Measurements from ENCODE around the gene KCNN3.

The KCNN3 gene

DNA sequence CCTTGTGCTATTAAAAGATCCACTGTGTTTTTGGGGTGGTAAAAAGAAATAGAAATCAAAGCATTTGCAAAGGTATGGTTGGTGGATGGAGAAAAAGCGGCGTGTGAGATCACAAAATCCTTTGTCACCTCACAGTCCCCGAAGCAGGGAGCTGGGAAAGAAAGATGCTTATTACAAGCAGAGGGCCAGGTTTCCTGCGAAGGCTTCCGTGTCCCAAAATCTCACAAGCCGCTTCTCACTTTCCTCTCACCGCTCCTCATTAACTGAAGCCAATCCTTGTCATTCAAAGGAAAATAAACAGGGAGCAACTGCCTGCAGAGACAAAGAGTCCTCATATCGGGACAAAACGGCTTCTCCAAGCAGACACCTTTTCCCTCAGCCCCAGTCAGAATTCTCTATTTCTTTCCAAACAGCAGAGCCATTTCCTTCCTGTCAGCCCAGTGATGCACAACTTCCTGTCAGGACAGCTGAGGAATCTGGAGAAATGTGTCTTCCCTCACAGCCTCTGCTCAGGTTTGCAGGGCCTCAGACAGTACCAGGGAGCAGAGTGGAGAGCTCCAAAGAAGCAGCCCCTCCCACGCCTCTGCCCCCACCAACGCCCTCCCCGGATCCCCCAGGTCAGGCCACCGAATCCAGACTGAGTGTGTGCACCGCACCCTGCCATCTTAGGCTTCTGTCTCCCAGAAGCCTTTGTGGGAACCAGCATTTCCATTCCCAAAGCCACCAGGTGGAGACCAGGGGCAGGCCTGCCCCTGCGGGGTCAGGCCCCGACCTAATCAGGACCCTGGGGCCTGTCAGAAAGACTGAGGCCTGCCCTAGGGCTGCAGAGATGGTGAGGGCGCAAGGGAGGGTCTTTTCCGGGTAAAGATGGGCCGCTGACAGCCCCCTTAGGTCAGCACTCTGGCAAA, 29.6 kb downstream of the KCNN3 start:
- DNase-seq: peak; percentile 45

DNA sequence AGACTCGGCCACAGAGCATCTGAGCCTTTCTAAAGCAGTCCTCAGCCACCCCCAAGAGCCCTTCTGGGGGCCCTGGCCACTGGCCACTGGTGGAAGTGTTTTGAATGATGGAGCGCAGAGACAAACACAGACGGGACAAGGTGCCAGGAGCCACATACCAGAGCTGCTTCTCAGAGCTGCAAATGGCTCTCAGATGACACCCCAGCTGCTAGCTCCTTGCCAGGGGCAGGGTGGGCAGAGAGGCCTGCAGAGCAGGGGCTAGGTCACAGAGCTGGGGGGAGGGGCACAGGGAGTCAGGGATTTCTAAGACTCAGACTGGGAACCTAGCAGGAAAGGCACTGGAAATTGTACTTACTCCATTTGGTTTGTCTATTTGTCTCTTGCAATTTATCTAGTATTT, 30.4 kb downstream of the KCNN3 start:
- DNase-seq: peak; percentile 61

DNA sequence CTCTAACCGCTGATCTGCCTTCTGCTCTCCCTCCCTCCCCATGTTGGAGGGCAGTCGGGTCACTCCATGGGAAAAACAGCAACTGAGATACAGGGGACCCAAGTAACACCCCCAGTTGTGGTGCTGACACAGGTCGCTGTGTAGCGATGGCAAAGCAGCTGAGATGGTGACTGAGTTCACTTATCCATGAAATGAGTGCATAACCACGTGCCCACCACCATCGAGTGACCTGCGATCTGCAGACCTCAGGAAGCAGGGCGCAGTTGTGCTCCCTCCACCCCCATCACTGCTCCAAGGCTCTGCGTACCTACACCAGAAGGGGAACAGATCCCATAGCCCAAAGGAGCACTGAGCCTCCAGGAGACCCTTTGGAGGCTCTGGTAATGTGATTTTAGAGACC, 31.1 kb downstream of the KCNN3 start:
- no peak for DNase-seq

DNA sequence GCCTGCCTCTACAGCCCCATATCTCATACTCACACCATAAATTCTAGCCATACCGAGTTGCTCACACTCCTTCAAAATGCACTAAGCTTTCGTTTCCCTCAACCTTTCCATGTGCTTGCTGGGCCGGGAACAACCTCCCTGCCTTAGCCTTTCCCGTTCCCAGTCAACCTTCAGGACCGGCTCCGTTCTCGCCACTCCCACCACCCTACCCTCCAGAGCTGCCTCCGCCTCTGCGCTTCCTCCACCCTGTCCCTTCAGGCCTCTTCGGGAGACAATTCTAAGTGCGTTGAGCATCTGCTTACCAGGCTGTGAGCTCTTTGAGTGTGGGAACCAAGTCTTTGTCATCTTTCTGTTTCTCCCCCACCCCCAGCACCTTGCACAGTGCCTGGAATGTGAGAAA, 31.6 kb downstream of the KCNN3 start:
- DNase-seq: no peak

DNA sequence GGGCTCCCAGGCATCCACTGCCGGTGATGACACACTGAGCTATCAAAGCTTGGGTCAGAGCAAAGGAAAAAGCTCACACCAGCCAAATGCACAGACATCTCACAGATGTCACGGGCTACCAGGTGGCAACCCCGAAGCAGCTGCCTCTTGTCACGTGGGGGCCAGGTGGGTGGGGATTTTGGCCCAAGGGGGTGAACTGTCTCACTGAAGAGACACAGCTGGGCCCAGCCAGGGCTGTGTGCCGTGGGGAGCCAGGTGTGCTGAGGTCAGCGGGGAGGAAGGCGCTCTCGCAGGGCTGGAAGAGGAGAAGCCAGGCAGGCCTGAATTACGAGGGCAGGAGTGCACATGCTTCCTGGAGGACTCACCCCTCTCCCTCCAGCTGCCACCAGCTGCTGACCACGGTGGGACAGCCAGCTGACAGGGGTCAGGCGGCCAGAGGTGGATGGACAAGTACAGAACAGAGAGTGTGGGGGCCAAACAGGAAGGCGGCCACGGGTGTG, 32.4 kb downstream of the KCNN3 start:
- DNase-seq: peak; percentile 73

DNA sequence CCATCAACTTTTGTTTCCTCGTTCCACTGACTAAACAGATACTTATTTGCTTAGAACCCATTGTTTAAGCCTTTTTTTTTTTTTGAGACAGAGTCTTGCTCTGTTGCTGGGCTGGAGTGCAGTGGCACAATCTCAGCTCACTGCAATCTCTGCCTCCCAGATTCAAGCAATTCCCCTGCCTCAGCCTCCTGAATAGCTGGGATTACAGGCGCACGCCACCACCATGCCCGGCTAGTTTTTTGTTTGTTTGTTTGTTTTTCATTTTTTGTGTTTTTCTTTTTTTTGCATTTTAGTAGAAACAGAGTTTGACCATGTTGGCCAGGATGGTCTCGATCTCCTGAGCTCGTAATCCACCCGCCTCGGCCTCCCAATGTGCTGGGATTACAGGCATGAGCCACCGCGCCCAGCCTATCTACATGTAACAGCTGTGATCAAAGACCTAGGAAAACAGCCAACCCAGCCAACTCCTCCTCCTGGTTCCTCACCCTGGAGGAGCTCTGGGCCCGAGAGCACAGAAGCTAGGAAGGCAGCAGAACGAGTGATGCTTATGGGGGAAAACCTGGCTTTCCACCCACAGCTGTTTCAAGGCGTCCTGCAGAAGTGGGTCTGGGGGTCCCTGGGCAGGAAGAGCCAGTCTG, 32.9 kb downstream of the KCNN3 start:
- no peak for DNase-seq

DNA sequence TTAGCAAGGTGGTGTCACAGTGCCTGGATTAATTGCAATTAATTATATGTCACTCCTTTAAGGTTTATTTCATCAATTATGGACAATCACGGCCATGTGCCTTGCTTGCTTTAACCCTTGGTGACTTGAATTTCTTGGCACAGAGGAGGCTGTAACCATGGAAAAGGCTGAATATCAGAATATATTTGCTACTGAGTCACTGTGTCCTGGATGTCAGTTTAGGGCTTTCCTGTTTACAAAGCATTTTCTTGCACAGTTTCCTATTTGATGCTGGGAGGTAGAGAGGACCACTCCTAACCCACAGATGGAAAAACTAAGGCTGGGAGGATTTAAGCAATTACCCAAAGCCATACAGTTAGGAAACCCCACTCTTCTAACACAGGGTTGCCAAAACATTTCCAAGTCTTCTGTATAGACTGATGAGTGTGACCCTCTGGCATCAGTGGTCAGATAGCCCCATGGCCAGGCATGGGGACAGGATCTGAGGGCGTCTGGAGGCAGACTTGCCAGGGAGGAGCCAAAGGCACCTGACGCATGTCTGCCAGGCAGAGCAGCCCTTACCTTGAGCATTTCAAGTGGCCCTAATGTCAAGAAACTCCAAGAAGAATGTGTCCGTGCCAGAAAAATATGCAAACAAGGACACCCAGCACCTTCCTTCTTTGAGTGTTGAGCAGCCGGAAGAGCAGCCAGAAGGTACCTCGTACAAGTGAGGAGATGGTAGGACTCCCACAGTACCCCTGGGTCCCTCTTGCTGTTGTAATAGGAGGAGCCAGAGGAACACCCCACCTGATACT, 34.4 kb downstream of the KCNN3 start:
- no peak for DNase-seq

DNA sequence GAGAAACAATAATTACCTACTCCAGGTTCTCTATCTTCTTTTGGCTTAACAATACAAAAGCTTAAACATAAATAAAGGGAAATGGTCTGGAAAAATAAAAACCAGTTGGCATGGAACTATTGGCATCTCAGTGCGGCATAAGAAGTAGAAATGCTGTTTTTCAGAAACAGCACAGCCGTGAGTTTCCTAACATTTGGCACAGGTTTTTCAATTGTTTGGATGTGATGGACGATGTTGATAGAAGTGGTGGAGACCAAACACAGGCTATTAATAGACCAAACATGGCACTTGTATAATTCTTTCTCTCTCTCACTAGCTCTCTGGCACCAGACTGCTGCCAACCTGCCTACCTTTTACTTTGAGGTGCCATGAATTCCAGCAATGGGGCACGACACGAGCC, 36.2 kb downstream of the KCNN3 start:
- DNase-seq: no peak

DNA sequence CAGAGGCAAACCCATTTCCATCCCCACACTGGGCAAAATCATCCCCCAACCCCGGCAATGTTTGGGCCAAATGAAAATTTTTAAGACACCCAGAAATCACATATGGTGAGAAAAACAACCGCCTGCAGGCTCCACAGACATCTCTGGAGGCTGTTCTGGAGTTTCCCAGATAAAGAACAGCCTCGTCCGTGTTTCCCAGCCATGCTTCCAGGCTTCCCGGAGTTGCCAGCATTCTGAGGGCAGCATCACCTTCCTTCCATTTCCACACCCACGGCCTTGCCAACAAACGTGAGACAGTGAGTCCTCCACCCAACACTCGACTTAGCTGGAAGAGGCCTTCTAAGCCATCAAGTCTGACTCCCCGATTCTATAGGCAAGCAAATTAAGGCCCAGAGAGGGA, 36.9 kb downstream of the KCNN3 start:
- no peak for DNase-seq

DNA sequence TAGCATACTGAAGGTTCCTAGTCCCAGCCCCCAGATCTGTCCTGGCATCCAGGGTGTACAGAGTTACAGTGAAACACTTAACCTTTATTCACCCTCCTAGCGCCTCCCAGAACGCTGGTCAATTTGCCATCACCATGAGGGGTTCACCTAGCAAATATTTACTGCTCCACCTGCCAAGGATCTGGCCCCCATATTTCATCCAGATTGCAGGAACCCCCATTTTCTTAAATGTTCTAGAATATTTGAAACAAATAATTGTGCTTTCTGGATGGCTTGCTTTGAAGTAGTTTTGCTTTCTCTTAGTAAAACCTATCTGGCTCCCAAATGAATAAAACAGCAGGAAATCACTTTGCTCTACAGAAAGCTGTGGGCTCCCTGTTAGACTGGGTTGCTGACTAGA, 37.7 kb downstream of the KCNN3 start:
- no peak for DNase-seq

DNA sequence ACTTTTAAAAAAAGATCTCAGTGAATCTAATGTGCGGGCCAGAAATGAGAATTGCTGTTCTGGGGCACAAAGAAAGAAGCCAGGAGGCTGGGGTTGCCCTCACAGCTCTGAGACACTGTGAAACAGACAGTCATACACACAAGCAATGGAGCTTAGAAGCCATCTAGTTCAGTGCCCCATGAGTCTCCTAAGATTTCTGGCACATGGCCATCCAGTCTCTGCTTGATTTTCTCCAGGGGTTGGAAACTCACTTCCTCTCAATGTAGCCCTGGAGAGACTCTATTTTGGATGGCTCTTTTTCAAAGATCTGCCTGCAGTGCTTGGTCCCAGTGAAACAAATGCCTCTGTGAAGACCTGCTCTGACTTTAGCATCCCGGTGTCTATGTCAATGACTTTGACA, 38.6 kb downstream of the KCNN3 start:
- no peak for DNase-seq

DNA sequence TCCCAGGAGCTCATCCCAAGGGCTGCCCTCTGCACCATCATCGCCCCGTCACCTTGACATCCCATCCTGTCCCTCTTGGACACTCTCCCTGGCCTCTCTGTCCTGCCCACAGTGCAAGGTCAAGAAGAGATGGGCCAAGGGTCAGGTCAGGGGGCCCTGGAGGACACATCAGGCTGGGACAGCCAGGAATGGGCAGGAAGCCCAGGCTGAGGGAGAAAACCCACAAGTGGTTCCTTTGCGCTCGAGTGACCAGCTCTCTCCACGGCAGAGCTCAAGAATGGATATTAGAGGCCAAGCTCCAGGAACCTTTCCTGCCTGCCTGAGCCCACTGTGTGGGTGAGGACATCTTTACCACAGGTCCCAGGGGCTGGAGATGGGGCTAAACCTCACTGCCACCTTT, 41.0 kb downstream of the KCNN3 start:
- no peak for DNase-seq

DNA sequence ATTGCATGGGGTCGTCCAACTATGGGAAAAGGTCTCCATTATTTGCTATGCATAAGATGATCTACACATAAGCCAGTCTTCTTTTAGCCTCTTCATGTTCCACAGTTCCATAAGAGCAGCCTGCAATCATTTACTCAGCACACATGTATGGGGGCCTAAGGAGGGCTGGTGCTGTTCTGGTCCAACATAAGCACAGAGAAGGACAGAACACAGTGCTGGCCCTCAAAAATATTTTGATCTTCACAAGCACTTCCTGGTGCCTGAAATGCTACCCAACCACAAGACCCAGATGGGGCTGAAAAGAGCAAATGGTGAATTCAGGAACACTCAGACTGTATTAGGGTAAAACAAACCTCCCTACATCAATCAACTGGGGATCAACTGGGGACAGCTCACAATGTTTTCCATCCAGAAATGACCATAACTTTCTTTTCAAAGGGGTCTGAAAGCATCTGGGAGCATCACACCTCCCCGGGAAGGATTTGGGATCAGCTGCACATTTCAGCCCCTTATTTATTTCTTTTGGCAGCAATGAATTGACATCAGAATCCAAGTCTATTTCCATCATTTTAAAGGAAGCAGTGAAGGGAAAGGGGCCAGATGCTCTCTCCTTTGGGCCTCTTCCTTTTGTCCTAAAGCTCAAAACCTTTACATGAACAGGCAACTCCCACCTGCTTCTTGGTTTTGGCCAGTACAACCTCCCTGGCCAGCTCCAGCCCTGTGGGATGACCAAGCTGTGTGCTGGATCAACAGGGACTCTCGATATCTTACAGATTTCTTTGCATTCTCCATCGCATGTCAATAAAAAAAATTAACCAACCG, 45.7 kb downstream of the KCNN3 start:
- DNase-seq: peak; percentile 56

DNA sequence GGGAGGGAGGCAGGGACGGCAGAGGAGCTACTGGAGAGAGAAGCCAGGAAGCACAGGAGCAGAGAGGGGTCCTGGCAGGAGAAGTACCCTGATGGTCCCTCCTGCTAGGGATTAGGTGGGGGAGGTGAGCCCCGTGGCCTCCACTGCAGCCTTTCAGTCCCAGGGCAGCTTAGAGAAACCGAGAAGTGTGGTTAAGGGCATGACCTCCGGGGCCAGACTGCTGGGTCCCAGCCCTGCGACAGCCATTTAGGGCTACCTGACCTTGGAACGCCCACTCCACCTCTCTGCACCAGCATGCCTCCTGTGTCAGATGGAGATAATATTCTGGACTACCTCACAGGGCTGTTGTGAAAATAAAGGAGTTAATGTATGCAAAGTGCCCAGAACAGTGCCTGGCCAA, 47.4 kb downstream of the KCNN3 start:
- no peak for DNase-seq

DNA sequence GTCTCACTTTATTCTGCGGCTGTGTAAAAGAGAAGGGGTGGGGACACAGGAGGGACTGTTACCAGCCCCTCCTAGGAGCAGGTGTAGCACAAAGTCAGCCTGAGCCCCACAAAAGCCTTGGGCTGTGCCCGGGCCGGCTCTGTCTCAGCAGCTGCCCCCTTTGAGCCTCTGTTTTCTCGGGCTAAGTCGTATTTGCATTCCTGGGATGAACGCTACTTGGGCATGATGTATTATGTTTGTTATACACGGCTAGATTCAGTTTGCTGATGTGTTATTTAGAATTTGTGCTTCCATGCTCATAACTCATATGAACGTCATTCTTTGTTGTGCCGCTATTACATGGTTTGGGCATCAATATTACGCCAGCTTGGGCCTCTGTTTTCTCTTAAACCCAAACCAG, 47.8 kb downstream of the KCNN3 start:
- no peak for DNase-seq

DNA sequence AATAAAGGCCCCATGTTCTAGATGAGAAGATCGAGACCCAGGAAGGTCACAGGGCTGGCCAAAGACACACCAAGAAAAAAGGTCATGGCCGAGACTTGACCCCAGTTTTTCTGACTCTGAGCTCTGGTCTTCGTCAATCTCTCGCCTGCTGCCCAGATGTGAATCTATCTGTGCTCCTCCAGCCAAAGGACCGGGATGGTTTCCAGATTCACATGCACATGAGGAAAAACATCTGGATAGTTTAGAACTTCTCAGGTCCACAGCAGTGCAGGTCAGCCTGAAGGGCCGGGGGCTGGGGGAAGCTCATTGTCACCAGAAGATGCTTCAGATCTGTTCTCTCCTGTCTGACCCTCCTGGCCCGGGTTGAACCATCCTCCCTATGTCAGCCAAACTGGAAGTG, 49.0 kb downstream of the KCNN3 start:
- DNase-seq: peak; percentile 58

DNA sequence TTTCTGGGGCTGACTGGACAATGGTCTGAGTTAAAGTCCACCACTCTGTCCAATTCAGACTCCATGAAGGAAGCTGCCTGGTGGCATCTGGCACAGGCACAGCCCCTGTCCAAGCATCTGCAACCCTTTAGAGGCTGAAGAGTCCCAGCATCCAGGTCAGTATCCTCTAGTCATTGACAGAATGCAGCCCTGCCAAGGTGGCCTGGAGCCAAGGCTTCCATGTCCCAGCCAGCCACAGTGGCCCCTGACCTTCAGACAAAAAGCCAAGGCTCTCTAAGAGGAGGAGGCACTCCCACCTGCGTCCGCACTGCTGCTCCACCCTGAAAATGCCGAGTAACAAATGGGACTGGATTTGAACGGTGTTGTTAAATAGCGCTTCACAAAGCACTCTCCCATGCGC, 49.4 kb downstream of the KCNN3 start:
- DNase-seq: no peak

DNA sequence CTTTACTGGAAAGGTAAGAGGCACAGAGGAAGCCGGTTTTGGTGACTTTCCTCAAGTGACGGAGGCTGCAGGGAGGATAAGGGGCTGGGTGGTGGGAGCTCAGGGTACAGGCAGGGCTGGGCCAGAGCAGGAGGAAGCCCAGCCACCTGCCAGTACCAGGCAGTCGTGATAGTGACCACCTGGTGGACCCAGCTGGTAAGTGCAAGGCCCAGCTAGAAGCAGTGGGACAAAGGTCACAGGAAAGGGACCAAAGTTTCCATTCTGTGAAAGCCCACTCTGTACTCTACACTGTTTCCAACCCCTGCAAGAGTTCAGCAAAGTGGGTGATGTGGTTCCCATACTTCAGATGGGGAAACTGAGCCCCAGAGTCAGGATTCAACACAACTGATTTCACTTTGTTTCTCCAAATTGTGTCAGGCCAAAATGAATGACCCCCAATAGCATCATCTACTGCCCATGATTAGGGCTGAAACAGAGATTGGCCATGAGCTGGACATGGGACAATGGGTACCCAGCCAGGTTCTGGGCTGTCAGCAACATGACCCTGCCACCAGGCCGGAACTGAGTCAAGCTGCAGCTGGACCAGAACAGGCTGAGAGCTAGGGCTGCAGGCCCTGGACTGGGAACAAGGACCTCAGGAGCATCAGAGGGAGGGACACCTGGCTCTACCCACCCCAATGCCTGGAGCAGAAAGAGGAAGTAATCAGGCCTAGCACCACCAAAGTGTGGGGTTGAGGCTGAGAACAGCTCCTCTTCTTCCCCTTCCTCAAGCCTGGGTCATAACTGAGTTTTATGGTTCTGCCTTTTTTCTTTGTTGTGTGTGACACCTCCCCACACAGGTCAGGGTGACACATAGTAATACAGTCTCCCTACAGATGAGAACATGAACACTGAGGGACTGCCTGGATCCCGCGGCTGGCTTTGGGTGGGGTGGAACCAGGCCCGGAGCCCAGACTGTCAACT, 50.2 kb downstream of the KCNN3 start:
- no peak for DNase-seq

DNA sequence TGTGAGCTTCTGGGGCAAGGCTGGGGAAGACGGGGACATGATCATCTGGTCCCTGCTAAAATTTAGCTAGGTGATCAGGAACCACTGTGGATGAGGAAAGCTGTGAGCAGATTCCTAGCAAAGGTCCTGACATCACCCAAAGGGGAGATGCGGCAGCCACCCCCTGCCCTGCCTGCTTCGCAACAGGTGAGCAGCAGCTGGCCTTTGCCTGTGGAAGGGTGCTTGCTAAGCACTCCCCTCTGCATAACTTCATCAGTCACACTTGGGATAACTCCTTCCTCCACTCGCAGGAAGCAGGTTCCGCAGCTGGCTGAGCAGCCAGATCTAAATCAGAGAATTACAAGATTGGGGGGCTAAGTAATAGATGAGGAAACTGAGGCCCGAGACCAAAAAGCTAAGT, 51.2 kb downstream of the KCNN3 start:
- DNase-seq: no peak

DNA sequence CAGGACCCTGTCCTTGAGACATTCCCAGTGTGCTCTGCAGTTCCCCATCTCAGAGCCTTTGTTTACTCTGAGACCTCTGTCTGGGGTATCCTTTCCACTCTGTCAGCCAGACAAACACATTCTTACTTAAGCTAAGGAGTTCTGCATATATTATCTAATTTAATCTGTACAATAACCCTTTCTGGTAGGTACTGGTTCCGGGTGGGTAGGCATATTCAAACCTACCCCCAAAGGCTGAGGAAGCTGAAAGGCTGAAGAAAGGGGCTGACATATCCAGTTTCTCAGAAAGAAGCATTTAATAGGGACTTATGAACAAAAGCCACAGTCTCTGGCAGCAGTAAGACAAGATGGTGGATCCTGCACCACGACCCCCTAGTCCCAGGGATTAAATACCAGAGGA, 53.1 kb downstream of the KCNN3 start:
- no peak for DNase-seq

DNA sequence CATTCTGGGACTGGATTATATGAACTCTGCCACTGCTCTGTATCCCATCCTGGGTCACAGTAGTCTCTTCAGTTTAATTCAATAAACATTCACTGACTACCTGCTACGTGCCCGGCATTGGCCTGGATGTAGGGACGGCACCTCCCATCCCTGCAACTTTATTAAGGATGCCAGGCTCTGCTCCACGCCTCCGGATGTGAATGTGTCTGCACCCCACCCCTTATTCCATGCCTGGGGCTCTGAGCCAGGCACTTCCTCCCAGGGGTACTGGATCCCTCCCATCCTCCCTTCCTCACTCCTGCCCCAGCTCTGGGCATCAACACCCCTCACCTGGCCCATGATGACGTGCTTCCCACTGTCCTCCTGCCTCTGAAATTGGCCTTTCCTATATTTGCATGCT, 53.7 kb downstream of the KCNN3 start:
- DNase-seq: no peak
